IMR-90 (cell line): Measurements from ENCODE around the gene KCNH4. TPM values are rescaled to one million over a fixed set of nuclear protein-coding genes. Genes with fewer than 3 reads are reported as not detected.
A peak's percentile ranks its signal among the peaks of the same experiment; 100 is the strongest.

Source experiments
- ATAC-seq: fragments of 200-7000 bp; cut with Tn5 transposase; 2 replicates; pipeline ENCODE4 v1.9.1; 2020; ENCODE audit warnings: low read depth, mild to moderate bottlenecking, moderate library complexity
- BruUV-seq: library from RNA; stranded (reverse); fragments of 400-500 nt; replicated peaks from 2 replicates; lab custom pipeline; 2021; lab: Mats Ljungman, UMichigan
- CTCF ChIA-PET: fragments of 300-600 bp; formaldehyde crosslinking; extraction: SDS; loops from one replicate; lab custom pipeline; 2021; ENCODE audit warnings: antibody characterized with exemption; lab: Yijun Ruan, JAX
- POLR2A ChIA-PET: fragments of 300-600 bp; sonication (Branson Sonifier 250); formaldehyde crosslinking; loops from one replicate; lab custom pipeline; 2022; ENCODE audit warnings: antibody characterized with exemption; ENCODE audit not compliant: unreplicated experiment; lab: Charles Lee
- DNase-seq: peaks from one replicate; pipeline ENCODE4 v3.0.0; 2013
- H2AFZ ChIP-seq: replicated peaks from 2 replicates; pipeline ENCODE3; 2013; ENCODE audit warnings: low read length, mild to moderate bottlenecking; ENCODE audit not compliant: poor library complexity
- H2AK5ac ChIP-seq: 2 replicates; pipeline ENCODE4 v1.6.1; 2013; ENCODE audit warnings: low read depth, low read length, inconsistent platforms
- H2AK9ac ChIP-seq: replicated peaks from 2 replicates; pipeline ENCODE3; 2013; ENCODE audit warnings: mild to moderate bottlenecking, low read depth, low read length, moderate library complexity; ENCODE audit not compliant: poor library complexity
- H2BK120ac ChIP-seq: 2 replicates; pipeline ENCODE4 v1.6.1; 2013; ENCODE audit warnings: low read depth, low read length, inconsistent platforms
- H2BK15ac ChIP-seq: 3 replicates; pipeline ENCODE4 v1.6.1; 2013; ENCODE audit warnings: low read depth, low read length, inconsistent platforms
- H2BK20ac ChIP-seq: 2 replicates; pipeline ENCODE4 v1.6.1; 2013; ENCODE audit warnings: low read depth, mild to moderate bottlenecking, inconsistent platforms, low read length, moderate library complexity
- H2BK5ac ChIP-seq: 2 replicates; pipeline ENCODE4 v1.6.1; 2013; ENCODE audit warnings: mild to moderate bottlenecking, low read depth, low read length, inconsistent platforms; ENCODE audit not compliant: poor library complexity, severe bottlenecking
- H3K14ac ChIP-seq: replicated peaks from 2 replicates; pipeline ENCODE4 v1.6.1; 2013; ENCODE audit warnings: low read depth, low read length, inconsistent platforms
- H3K18ac ChIP-seq: 2 replicates; pipeline ENCODE4 v1.6.1; 2013; ENCODE audit warnings: low read depth, low read length, control low read depth
- H3K23ac ChIP-seq: 2 replicates; pipeline ENCODE4 v1.6.1; 2013; ENCODE audit warnings: low read depth, low read length, inconsistent platforms
- H3K27ac ChIP-seq: 2 replicates; pipeline ENCODE4 v1.5.1; 2013; ENCODE audit warnings: mild to moderate bottlenecking, control low read depth, low read length; ENCODE audit not compliant: insufficient read depth
- H3K27me3 ChIP-seq: 2 replicates; pipeline ENCODE4 v1.6.1; 2013; ENCODE audit warnings: low read length; ENCODE audit not compliant: control insufficient read depth, insufficient read depth
- H3K36me3 ChIP-seq: 2 replicates; pipeline ENCODE4 v1.6.1; 2013; ENCODE audit warnings: low read length, mixed read lengths; ENCODE audit not compliant: control insufficient read depth, insufficient read depth
- H3K4ac ChIP-seq: 2 replicates; pipeline ENCODE4 v1.6.1; 2013; ENCODE audit warnings: low read depth, low read length, inconsistent platforms
- H3K4me1 ChIP-seq: 2 replicates; pipeline ENCODE4 v1.6.1; 2013; ENCODE audit warnings: low read length, mixed read lengths; ENCODE audit not compliant: control insufficient read depth, insufficient read depth
- H3K4me2 ChIP-seq: 2 replicates; pipeline ENCODE4 v1.6.1; 2013; ENCODE audit warnings: low read depth, mild to moderate bottlenecking, control low read depth, low read length, moderate library complexity
- H3K4me3 ChIP-seq: 2 replicates; pipeline ENCODE4 v1.5.1; 2013; ENCODE audit warnings: low read depth, mild to moderate bottlenecking, control low read depth, low read length, moderate library complexity; ENCODE audit not compliant: insufficient read depth
- H3K56ac ChIP-seq: 2 replicates; pipeline ENCODE4 v1.6.1; 2013; ENCODE audit warnings: low read length, inconsistent platforms; ENCODE audit not compliant: insufficient read depth; ENCODE audit errors: extremely low read depth
- H3K79me1 ChIP-seq, 2 experiments: 2 replicates each; pipeline ENCODE4 v1.6.1; 2013; ENCODE audit warnings: low read length in 2 of 2, inconsistent platforms in 1 of 2, low read depth in 1 of 2
- H3K9ac ChIP-seq: 2 replicates; pipeline ENCODE4 v1.6.1; 2013; ENCODE audit warnings: low read depth, low read length, control low read depth
- H3K9me1 ChIP-seq: 2 replicates; pipeline ENCODE4 v1.6.1; 2013; ENCODE audit warnings: low read length, inconsistent platforms; ENCODE audit not compliant: insufficient read depth
- H3K9me3 ChIP-seq: 2 replicates; pipeline ENCODE4 v1.6.1; 2013; ENCODE audit warnings: low read length; ENCODE audit not compliant: control insufficient read depth, insufficient read depth
- H4K20me1 ChIP-seq: 2 replicates; pipeline ENCODE4 v1.6.1; 2013; ENCODE audit warnings: low read length, inconsistent platforms; ENCODE audit not compliant: insufficient read depth
- H4K5ac ChIP-seq: 2 replicates; pipeline ENCODE4 v1.6.1; 2013; ENCODE audit warnings: mild to moderate bottlenecking, low read depth, low read length, control low read depth
- H4K8ac ChIP-seq, 2 experiments: 2 replicates each; pipeline ENCODE4 v1.6.1; 2013; ENCODE audit warnings: low read depth in 2 of 2, low read length in 2 of 2, control low read depth in 1 of 2, inconsistent platforms in 1 of 2
- H4K91ac ChIP-seq: 2 replicates; pipeline ENCODE4 v1.6.1; 2013; ENCODE audit warnings: low read depth, low read length, inconsistent platforms; ENCODE audit not compliant: insufficient read depth
- CEBPB ChIP-seq: IDR thresholded peaks from 2 replicates; pipeline ENCODE4 v1.6.1; 2012; ENCODE audit warnings: low read depth, low read length, improper control_type of control experiment
- MAZ ChIP-seq: IDR thresholded peaks from 2 replicates; pipeline ENCODE4 v1.6.1; 2012; ENCODE audit warnings: low read depth, mild to moderate bottlenecking, low read length, improper control_type of control experiment, moderate library complexity, borderline replicate concordance
- WGBS, 2 experiments: methylation state at CpG; one replicate each; pipeline versions ENCODE4 v1.1.5 to v1.1.7; 2013; ENCODE audit warnings: missing lambda C conversion rate in 2 of 2; ENCODE audit not compliant: insufficient read length in 1 of 2; ENCODE audit errors: extremely low coverage in 2 of 2; 5-methylcytosine and 5-hydroxymethylcytosine counted together
- dilution Hi-C: fragments of 300-500 bp; cut with HindIII; formaldehyde crosslinking; loops from one replicate; pipeline ENCODE4 v1.14.3; 2018; ENCODE audit warnings: low sequenced_read_pairs; ENCODE audit not compliant: unreplicated experiment
- in situ Hi-C: fragments of 300-500 bp; cut with MboI; formaldehyde crosslinking; loops from 3 replicates; pipeline ENCODE4 v1.14.3; 2019; ENCODE audit warnings: low sequenced_read_pairs, inconsistent platforms, mixed read lengths
- intact Hi-C: fragments of 100-400 bp; cut with micrococcal nuclease; formaldehyde crosslinking; loops from 2 replicates; pipeline ENCODE4 v1.10.0; 2022
- polyA plus RNA-seq, 3 experiments: library from polyadenylated mRNA; depleted of rRNA; stranded (reverse); fragments of >200 nt; gene quantifications; 2 replicates each; pipeline ENCODE4 v1.2.3, GENCODE V29; 2012; ENCODE audit warnings: low replicate concordance in 1 of 3
- total RNA-seq: library from RNA; depleted of rRNA; stranded (reverse); fragments of >200 nt; gene quantifications from 2 replicates; pipeline ENCODE4 v1.2.3, GENCODE V29; 2012
- TF ChIP-seq, protein P1 (sequence below): fragments of 150-350 bp; IDR thresholded peaks from 2 replicates; pipeline ENCODE4 v1.6.1; 2017; ENCODE audit warnings: mild to moderate bottlenecking, antibody characterized with exemption, low read length, low read depth
- TF ChIP-seq, protein P2 (sequence below): conservative IDR thresholded peaks from 2 replicates; pipeline ENCODE4 v1.5.1; 2012; ENCODE audit warnings: mild to moderate bottlenecking, low read depth, low read length, improper control_type of control experiment

Gene KCNH4
- total and polyA plus RNA-seq, 2 of the 4 experiments (the other 2 are of a cell fraction), result 0.03 TPM; not detected in 1

DNA sequence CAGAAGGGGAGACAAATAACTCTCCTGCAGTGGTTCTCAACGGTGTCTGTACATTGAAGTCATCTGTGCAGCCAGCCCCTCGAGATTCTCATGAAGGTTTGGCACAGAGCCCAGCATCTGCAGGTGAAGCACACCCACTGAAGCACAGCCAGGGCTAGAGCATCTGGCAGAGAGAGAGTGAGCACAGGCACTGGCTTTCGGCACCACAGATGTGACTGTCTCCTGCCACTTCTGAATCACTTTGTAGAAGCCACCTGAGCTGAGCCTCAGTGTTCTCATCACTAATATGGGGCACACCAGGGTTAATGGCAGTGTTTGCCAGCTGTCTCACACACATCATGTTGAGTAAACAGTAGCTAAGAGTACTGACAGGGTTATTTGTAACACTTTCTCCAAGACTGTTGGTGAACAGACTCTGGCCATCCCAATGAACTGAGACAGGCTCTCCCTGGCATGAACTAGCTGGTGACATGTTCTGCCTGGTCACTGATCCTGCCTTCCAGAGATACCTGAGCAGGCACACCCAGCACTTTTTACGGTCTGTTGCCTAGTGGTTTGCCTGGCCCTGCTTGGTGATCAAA, 47.4 kb downstream of the KCNH4 start:
- H2AK9ac ChIP-seq, result no peak overlapping the region
- TF ChIP-seq, protein P1, sequence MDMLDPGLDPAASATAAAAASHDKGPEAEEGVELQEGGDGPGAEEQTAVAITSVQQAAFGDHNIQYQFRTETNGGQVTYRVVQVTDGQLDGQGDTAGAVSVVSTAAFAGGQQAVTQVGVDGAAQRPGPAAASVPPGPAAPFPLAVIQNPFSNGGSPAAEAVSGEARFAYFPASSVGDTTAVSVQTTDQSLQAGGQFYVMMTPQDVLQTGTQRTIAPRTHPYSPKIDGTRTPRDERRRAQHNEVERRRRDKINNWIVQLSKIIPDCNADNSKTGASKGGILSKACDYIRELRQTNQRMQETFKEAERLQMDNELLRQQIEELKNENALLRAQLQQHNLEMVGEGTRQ, result no peak
- no peak for TF ChIP-seq MAZ
- no peak for TF ChIP-seq CEBPB
- TF ChIP-seq, protein P2, sequence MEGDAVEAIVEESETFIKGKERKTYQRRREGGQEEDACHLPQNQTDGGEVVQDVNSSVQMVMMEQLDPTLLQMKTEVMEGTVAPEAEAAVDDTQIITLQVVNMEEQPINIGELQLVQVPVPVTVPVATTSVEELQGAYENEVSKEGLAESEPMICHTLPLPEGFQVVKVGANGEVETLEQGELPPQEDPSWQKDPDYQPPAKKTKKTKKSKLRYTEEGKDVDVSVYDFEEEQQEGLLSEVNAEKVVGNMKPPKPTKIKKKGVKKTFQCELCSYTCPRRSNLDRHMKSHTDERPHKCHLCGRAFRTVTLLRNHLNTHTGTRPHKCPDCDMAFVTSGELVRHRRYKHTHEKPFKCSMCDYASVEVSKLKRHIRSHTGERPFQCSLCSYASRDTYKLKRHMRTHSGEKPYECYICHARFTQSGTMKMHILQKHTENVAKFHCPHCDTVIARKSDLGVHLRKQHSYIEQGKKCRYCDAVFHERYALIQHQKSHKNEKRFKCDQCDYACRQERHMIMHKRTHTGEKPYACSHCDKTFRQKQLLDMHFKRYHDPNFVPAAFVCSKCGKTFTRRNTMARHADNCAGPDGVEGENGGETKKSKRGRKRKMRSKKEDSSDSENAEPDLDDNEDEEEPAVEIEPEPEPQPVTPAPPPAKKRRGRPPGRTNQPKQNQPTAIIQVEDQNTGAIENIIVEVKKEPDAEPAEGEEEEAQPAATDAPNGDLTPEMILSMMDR, result no peak
- DNase-seq, result no peak
- no peak overlapping the region for H4K5ac ChIP-seq
- no peak overlapping the region for H3K18ac ChIP-seq
- peaks cover 48 to 92% of the 10 kb centered on the region in 2 experiments for H3K79me1 ChIP-seq
- H3K4me3 ChIP-seq, result no peak overlapping the region
- peak overlapping the region; percentile 34; the same call in 1 of the 3 replicates for H2BK15ac ChIP-seq
- no peaks in the 10 kb centered on the region for H3K27me3 ChIP-seq
- H2BK120ac ChIP-seq, result no peak overlapping the region; the same call in 1 of the 2 replicates
- POLR2A ChIA-PET, result no interaction called here
- no peak overlapping the region for H2BK20ac ChIP-seq
- no peak overlapping the region for H2AFZ ChIP-seq
- peaks cover 71% of the 10 kb centered on the region for H4K20me1 ChIP-seq
- in situ Hi-C loops (no loop called here), dilution Hi-C loops (no loop called here), intact Hi-C loops (loop anchor here (10.0 kb wide), 1 partner anchor 391 kb away; no protein-coding TSS in a partner anchor)
- peak overlapping the region; percentile 68; the same call in 1 of the 2 replicates for H2AK5ac ChIP-seq
- peaks cover 22% of the 10 kb centered on the region for H3K36me3 ChIP-seq
- H3K27ac ChIP-seq, result no peak overlapping the region
- H3K4me1 ChIP-seq, result peaks cover 30% of the 10 kb centered on the region
- H3K56ac ChIP-seq, result no peak overlapping the region
- H3K9me3 ChIP-seq, result no peaks in the 10 kb centered on the region
- H2BK5ac ChIP-seq, result peak overlapping the region; percentile 27
- no peak overlapping the region; a peak in 1 of 4 replicates for H4K8ac ChIP-seq
- H3K23ac ChIP-seq, result peak overlapping the region; percentile 41; the same call in 1 of the 2 replicates
- whole genome bisulfite sequencing, 2 experiments, result 58% methylated on average over 3 of the region's 4 CpGs; no CpG with 5 or more reads in 1 of the 2 experiments
- no peak overlapping the region for H3K9ac ChIP-seq
- BruUV-seq, result no TSS peak
- CTCF ChIA-PET, result no interaction called here
- H3K14ac ChIP-seq, result peak overlapping the region; percentile 62
- H3K9me1 ChIP-seq, result peaks cover 54% of the 10 kb centered on the region
- H4K91ac ChIP-seq, result no peak overlapping the region
- ATAC-seq, result no peak
- H3K4ac ChIP-seq, result peak overlapping the region; percentile 33
- no peak overlapping the region for H3K4me2 ChIP-seq
